GM12878 (cell line): Measurements from ENCODE around the gene PPME1.

Experiments
- ATF3 ChIP-seq: IDR thresholded peaks from 2 replicates; pipeline ENCODE4 v1.6.1; 2011; ENCODE audit warnings: low read depth, mild to moderate bottlenecking, low read length, moderate library complexity, borderline replicate concordance; ENCODE audit errors: extremely low read depth
- CBX3 ChIP-seq: fragments of 200-600 bp; sonication (generic); IDR thresholded peaks from 2 replicates; pipeline ENCODE4 v1.6.1; 2016; ENCODE audit warnings: low read depth, borderline replicate concordance
- CTCF ChIP-seq, 3 experiments: IDR thresholded peaks in 2 of 3; conservative IDR thresholded peaks in 1 of 3; 2 replicates each; pipeline ENCODE4 v1.5.1; 2011; ENCODE audit warnings: low read depth in 3 of 3, low read length in 3 of 3, mild to moderate bottlenecking in 3 of 3, control low read depth in 2 of 3, moderate library complexity in 2 of 3, inconsistent platforms in 1 of 3, mixed read lengths in 1 of 3; ENCODE audit not compliant: control insufficient read depth in 2 of 3, insufficient read depth in 1 of 3; ENCODE audit errors: extremely low read depth in 1 of 3
- KLF5 ChIP-seq: fragments of 450-650 bp; IDR thresholded peaks from 2 replicates; pipeline ENCODE4 v1.6.1; 2014; ENCODE audit warnings: mild to moderate bottlenecking; ENCODE audit not compliant: partially characterized antibody
- STAT3 ChIP-seq: IDR thresholded peaks from 2 replicates; pipeline ENCODE4 v1.6.1; 2011; ENCODE audit warnings: low read depth, low read length, improper control_type of control experiment

GRCh38 chr11:74139151-74139918, 31.8 kb upstream of the PPME1 start:
- TF ChIP-seq KLF5 (no peak), CBX3 (no peak), CTCF (IDR thresholded peaks at IDR 0.05 in 2 of 3, conservative IDR thresholded peaks at IDR 0.05 in 1 of 3; ENCODE audit: control insufficient read depth in 2 of 3, extremely low read depth in 1 of 3, insufficient read depth in 1 of 3, low read depth in 3 of 3, low read length in 3 of 3) (no peak), STAT3 (no peak), ATF3 (no peak)
